ENCODE measurements around the gene OXSR1.

The OXSR1 gene

DNA sequence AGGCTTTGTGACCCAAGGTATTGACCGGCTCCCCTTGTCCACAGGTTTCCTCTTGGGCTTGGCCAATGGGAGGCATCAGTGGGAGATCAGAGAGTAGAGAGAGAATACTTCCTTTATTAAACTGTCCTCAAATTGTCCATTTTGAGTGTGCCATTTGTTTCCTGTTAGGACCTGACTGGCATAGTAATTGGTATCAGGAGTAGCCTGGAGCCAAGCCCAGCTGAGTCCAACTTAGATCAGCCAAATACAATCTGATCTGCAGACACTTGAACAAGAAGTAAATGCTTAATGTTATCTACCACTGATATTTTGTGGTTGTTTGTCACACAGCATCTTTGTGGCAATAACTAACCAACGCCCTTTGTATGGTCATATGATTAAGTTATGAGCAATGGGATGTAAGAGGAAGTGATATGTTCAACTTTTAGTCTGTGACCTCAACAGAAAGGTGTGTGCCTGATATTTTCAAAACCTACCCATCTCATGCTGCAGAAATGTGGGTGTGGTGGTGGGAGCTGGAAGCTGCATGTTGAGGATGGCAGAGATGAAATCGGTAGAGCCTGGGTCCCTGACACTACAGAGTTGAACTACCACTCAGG lies 13.6 kb upstream of the OXSR1 start:
- Histone ChIP-seq H3K9me3 (replicated peaks in 1 of 2; ENCODE audit: control insufficient read depth in 2 of 2, insufficient read depth in 1 of 2, low read depth in 1 of 2, low read length in 2 of 2) (peaks cover 0 to 2% of the 10 kb centered on the region in 2 donors), H3K4me3 (ENCODE audit: low read length in 2 of 2) (no peak overlapping the region), H2BK120ac (ENCODE audit: low read depth, low read length) (no peak overlapping the region), H3K14ac (ENCODE audit: low read length) (no peak overlapping the region), H3K4me2 (ENCODE audit: insufficient read depth, low read length, poor library complexity, severe bottlenecking) (no peak overlapping the region), H3K9ac (ENCODE audit: low read depth, low read length, poor library complexity) (no peak overlapping the region), H4K91ac (ENCODE audit: low read depth, low read length, poor library complexity) (no peak overlapping the region), H3K18ac (ENCODE audit: low read length) (no peak overlapping the region), H3K79me1 (ENCODE audit: low read depth, low read length) (no peaks in the 10 kb centered on the region), H3K27me3 (ENCODE audit: control insufficient read depth in 3 of 3, insufficient read depth in 3 of 3, low read depth in 1 of 3, low read length in 3 of 3) (no peaks in the 10 kb centered on the region), H3K27ac (replicated peaks; ENCODE audit: low read length) (no peak overlapping the region), H2BK12ac (ENCODE audit: low read length) (no peak overlapping the region), H3K4ac (ENCODE audit: low read length) (no peak overlapping the region), H3K4me1 (ENCODE audit: control insufficient read depth in 2 of 2, insufficient read depth in 1 of 2, low read depth in 1 of 2, low read length in 2 of 2) (no peaks in the 10 kb centered on the region), H3K36me3 (replicated peaks in 1 of 2; ENCODE audit: control insufficient read depth in 2 of 2, insufficient read depth in 2 of 2, low read length in 2 of 2) (no peaks in the 10 kb centered on the region), H2BK5ac (ENCODE audit: low read length) (no peak overlapping the region), H4K8ac (ENCODE audit: low read depth, low read length) (no peak overlapping the region), H2AFZ (ENCODE audit: low read length) (no peak overlapping the region), H2BK15ac (ENCODE audit: low read length) (no peak overlapping the region), H3K23ac (ENCODE audit: low read depth, low read length, poor library complexity) (no peak overlapping the region), H2AK5ac (ENCODE audit: low read depth, low read length) (no peak overlapping the region)
- no CpG with 5 or more reads among the region's 3 CpGs for WGBS, 2 donors (ENCODE audit: extremely low coverage in 2 of 2, insufficient read length in 2 of 2, insufficient replicate concordance in 1 of 2)
- DNase-seq (ENCODE audit: low spot score) = no peak

DNA sequence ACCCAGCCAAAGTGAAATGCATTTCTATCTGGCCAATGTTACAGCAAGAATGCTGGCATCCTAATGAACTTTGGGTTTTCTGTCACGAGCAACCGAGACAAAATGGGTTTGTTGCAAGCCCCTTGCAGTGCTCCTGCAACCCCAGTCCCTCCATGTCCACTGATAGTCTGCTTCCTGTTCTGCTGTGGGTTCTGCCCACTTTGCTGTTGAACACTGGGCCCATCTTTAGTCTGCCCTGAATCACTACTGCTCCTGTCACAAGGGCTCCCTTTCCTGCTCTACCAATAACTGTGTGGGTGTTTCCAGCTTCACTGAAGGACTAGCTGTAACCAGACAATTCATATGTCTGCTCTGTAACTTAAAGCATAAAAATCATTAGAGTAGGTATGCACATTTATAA lies 12.7 kb upstream of the OXSR1 start:
- Histone ChIP-seq H3K4me3 (ENCODE audit: low read length in 2 of 2) (no peak overlapping the region), H2BK12ac (ENCODE audit: low read length) (no peak overlapping the region), H3K4ac (ENCODE audit: low read length) (no peak overlapping the region), H3K27ac (replicated peaks; ENCODE audit: low read length) (no peak overlapping the region), H2BK5ac (ENCODE audit: low read length) (no peak overlapping the region), H3K23ac (ENCODE audit: low read depth, low read length, poor library complexity) (no peak overlapping the region), H2AFZ (ENCODE audit: low read length) (peak overlapping the region; percentile 48), H4K8ac (ENCODE audit: low read depth, low read length) (no peak overlapping the region), H3K4me1 (ENCODE audit: control insufficient read depth in 2 of 2, insufficient read depth in 1 of 2, low read depth in 1 of 2, low read length in 2 of 2) (no peaks in the 10 kb centered on the region), H3K27me3 (ENCODE audit: control insufficient read depth in 3 of 3, insufficient read depth in 3 of 3, low read depth in 1 of 3, low read length in 3 of 3) (no peaks in the 10 kb centered on the region), H3K9me3 (replicated peaks in 1 of 2; ENCODE audit: control insufficient read depth in 2 of 2, insufficient read depth in 1 of 2, low read depth in 1 of 2, low read length in 2 of 2) (no peaks in the 10 kb centered on the region), H3K18ac (ENCODE audit: low read length) (no peak overlapping the region), H3K14ac (ENCODE audit: low read length) (no peak overlapping the region), H2BK15ac (ENCODE audit: low read length) (no peak overlapping the region), H2BK120ac (ENCODE audit: low read depth, low read length) (no peak overlapping the region), H3K79me1 (ENCODE audit: low read depth, low read length) (no peaks in the 10 kb centered on the region), H3K4me2 (ENCODE audit: insufficient read depth, low read length, poor library complexity, severe bottlenecking) (no peak overlapping the region), H4K91ac (ENCODE audit: low read depth, low read length, poor library complexity) (no peak overlapping the region), H2AK5ac (ENCODE audit: low read depth, low read length) (no peak overlapping the region), H3K36me3 (replicated peaks in 1 of 2; ENCODE audit: control insufficient read depth in 2 of 2, insufficient read depth in 2 of 2, low read length in 2 of 2) (no peaks in the 10 kb centered on the region), H3K9ac (ENCODE audit: low read depth, low read length, poor library complexity) (no peak overlapping the region)
- no CpG with 5 or more reads among the region's 2 CpGs for WGBS, 2 donors (ENCODE audit: extremely low coverage in 2 of 2, insufficient read length in 2 of 2, insufficient replicate concordance in 1 of 2)
- DNase-seq (ENCODE audit: low spot score) = no peak

DNA sequence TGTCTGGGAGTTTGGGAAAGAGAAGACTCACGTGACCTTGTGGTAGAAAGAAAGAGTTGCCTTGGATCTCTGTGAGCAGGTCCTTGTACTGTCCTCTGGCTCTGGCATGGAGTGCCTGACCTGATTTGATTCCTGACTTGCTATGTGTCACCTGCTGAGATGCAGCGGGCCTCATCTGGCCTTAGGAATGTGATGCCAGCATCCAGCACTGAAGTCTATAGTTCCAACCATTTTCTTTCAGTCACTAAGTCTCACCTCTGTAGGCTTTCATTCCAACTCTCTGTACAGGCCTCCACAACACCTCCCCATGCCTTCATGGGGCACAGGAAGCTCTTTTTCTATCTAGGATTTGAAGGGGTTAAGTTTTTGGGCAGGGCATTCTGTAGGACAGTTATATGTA lies 12.1 kb upstream of the OXSR1 start:
- Histone ChIP-seq H2BK5ac (ENCODE audit: low read length) (no peak overlapping the region), H3K9me3 (replicated peaks in 1 of 2; ENCODE audit: control insufficient read depth in 2 of 2, insufficient read depth in 1 of 2, low read depth in 1 of 2, low read length in 2 of 2) (no peaks in the 10 kb centered on the region), H4K91ac (ENCODE audit: low read depth, low read length, poor library complexity) (no peak overlapping the region), H3K14ac (ENCODE audit: low read length) (no peak overlapping the region), H2AFZ (ENCODE audit: low read length) (peak overlapping the region; percentile 48), H2AK5ac (ENCODE audit: low read depth, low read length) (no peak overlapping the region), H3K4me2 (ENCODE audit: insufficient read depth, low read length, poor library complexity, severe bottlenecking) (no peak overlapping the region), H2BK15ac (ENCODE audit: low read length) (no peak overlapping the region), H3K36me3 (replicated peaks in 1 of 2; ENCODE audit: control insufficient read depth in 2 of 2, insufficient read depth in 2 of 2, low read length in 2 of 2) (no peaks in the 10 kb centered on the region), H2BK120ac (ENCODE audit: low read depth, low read length) (no peak overlapping the region), H3K4me3 (ENCODE audit: low read length in 2 of 2) (no peak overlapping the region), H3K18ac (ENCODE audit: low read length) (no peak overlapping the region), H3K4me1 (ENCODE audit: control insufficient read depth in 2 of 2, insufficient read depth in 1 of 2, low read depth in 1 of 2, low read length in 2 of 2) (no peaks in the 10 kb centered on the region), H3K27ac (replicated peaks; ENCODE audit: low read length) (no peak overlapping the region), H4K8ac (ENCODE audit: low read depth, low read length) (no peak overlapping the region), H3K79me1 (ENCODE audit: low read depth, low read length) (no peaks in the 10 kb centered on the region), H3K27me3 (ENCODE audit: control insufficient read depth in 3 of 3, insufficient read depth in 3 of 3, low read depth in 1 of 3, low read length in 3 of 3) (no peaks in the 10 kb centered on the region), H3K9ac (ENCODE audit: low read depth, low read length, poor library complexity) (no peak overlapping the region), H3K4ac (ENCODE audit: low read length) (no peak overlapping the region), H3K23ac (ENCODE audit: low read depth, low read length, poor library complexity) (no peak overlapping the region), H2BK12ac (ENCODE audit: low read length) (no peak overlapping the region)
- no CpG with 5 or more reads among the region's 2 CpGs for WGBS, 2 donors (ENCODE audit: extremely low coverage in 2 of 2, insufficient read length in 2 of 2, insufficient replicate concordance in 1 of 2)
- no peak for DNase-seq (ENCODE audit: low spot score)

DNA sequence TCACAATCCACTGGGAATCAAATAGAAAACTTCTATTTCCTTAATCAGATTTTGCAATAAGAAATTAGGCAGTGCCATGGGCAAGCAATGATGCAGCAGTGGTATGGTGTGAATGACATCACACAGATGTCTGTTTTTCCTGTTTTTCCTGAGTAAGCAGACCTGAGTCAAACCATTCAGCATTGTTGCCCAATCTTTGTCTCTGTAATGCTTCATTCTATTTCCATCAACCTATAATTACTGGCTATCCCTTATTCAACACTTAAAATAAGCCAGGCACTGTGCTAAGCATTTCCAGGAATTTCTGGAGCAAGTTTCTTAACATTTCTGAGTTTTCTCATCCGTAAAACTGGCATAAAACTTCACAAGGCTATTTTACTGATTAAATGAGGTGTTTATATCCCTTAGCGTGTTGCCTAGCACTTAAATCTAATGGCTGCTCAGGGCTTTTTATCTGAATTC lies 11.3 kb upstream of the OXSR1 start:
- Histone ChIP-seq H3K18ac (ENCODE audit: low read length) (no peak overlapping the region), H3K14ac (ENCODE audit: low read length) (no peak overlapping the region), H3K9me3 (replicated peaks in 1 of 2; ENCODE audit: control insufficient read depth in 2 of 2, insufficient read depth in 1 of 2, low read depth in 1 of 2, low read length in 2 of 2) (no peaks in the 10 kb centered on the region), H3K4me3 (ENCODE audit: low read length in 2 of 2) (no peak overlapping the region), H2AFZ (ENCODE audit: low read length) (no peak overlapping the region), H4K91ac (ENCODE audit: low read depth, low read length, poor library complexity) (no peak overlapping the region), H3K23ac (ENCODE audit: low read depth, low read length, poor library complexity) (no peak overlapping the region), H3K27ac (replicated peaks; ENCODE audit: low read length) (no peak overlapping the region), H3K4me2 (ENCODE audit: insufficient read depth, low read length, poor library complexity, severe bottlenecking) (no peak overlapping the region), H3K79me1 (ENCODE audit: low read depth, low read length) (no peaks in the 10 kb centered on the region), H2BK15ac (ENCODE audit: low read length) (no peak overlapping the region), H2BK5ac (ENCODE audit: low read length) (no peak overlapping the region), H2AK5ac (ENCODE audit: low read depth, low read length) (no peak overlapping the region), H2BK12ac (ENCODE audit: low read length) (no peak overlapping the region), H3K4ac (ENCODE audit: low read length) (no peak overlapping the region), H3K27me3 (ENCODE audit: control insufficient read depth in 3 of 3, insufficient read depth in 3 of 3, low read depth in 1 of 3, low read length in 3 of 3) (no peaks in the 10 kb centered on the region), H3K36me3 (replicated peaks in 1 of 2; ENCODE audit: control insufficient read depth in 2 of 2, insufficient read depth in 2 of 2, low read length in 2 of 2) (no peaks in the 10 kb centered on the region), H3K9ac (ENCODE audit: low read depth, low read length, poor library complexity) (no peak overlapping the region), H4K8ac (ENCODE audit: low read depth, low read length) (no peak overlapping the region), H2BK120ac (ENCODE audit: low read depth, low read length) (no peak overlapping the region), H3K4me1 (ENCODE audit: control insufficient read depth in 2 of 2, insufficient read depth in 1 of 2, low read depth in 1 of 2, low read length in 2 of 2) (no peaks in the 10 kb centered on the region)
- no CpG with 5 or more reads among the region's 2 CpGs for WGBS, 2 donors (ENCODE audit: extremely low coverage in 2 of 2, insufficient read length in 2 of 2, insufficient replicate concordance in 1 of 2)
- DNase-seq (ENCODE audit: low spot score) = no peak
